Measurements from ENCODE around the gene QRICH1. TPM values are rescaled to one million over a fixed set of nuclear protein-coding genes. Genes with fewer than 3 reads are reported as not detected.

Gene QRICH1
- total RNA-seq, 1 experiment from 2014 or later, result 123 TPM

DNA sequence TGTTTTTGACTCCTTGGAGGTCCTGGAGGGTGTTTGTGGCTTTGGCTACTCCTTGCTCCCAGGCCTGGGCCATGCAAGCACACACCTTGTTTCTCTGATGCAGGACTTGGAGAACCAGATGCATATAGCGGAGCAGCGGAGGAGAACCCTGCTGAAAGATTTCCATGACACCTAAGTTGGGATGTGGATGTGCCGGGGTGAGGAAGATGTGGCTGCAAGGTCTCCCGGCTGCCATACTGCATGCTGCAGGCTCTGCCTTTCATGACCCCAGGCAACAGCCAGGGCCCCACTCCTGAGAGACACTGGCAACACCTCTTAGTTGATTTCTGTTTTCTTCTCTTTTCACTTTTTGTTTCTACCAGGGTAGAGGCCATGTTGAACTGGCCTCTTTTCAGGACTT is 110.8 kb downstream of the QRICH1 start:
- Mint-ChIP-seq H3K36me3 (peaks cover 40% of the 10 kb centered on the region), H3K4me3 (no peak overlapping the region), H3K4me1 (peaks cover 4% of the 10 kb centered on the region), H3K9me3 (no peaks in the 10 kb centered on the region), H3K27me3 (ENCODE audit: low read depth) (no peaks in the 10 kb centered on the region), H3K27ac (no peak overlapping the region)
- CTCF ChIA-PET, result interaction anchor here (0.6 kb wide), 1 partner anchor 44 kb away, joined by 3 read pairs; no protein-coding TSS in a partner anchor
- DNase-seq (ENCODE audit: low spot score), result no peak
- no peak for ATAC-seq
- TF ChIP-seq, protein P1, sequence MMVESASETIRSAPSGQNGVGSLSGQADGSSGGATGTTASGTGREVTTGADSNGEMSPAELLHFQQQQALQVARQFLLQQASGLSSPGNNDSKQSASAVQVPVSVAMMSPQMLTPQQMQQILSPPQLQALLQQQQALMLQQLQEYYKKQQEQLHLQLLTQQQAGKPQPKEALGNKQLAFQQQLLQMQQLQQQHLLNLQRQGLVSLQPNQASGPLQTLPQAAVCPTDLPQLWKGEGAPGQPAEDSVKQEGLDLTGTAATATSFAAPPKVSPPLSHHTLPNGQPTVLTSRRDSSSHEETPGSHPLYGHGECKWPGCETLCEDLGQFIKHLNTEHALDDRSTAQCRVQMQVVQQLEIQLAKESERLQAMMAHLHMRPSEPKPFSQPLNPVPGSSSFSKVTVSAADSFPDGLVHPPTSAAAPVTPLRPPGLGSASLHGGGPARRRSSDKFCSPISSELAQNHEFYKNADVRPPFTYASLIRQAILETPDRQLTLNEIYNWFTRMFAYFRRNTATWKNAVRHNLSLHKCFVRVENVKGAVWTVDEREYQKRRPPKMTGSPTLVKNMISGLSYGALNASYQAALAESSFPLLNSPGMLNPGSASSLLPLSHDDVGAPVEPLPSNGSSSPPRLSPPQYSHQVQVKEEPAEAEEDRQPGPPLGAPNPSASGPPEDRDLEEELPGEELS (CRISPR knock-in tag; IDR thresholded peaks at IDR 0.05), result no peak
- no peak for TF ChIP-seq KAT7 (CRISPR knock-in tag; IDR thresholded peaks at IDR 0.05; ENCODE audit: borderline replicate concordance)
- no peak for TF ChIP-seq ATF1 (CRISPR knock-in tag; IDR thresholded peaks at IDR 0.05)
- no peak for TF ChIP-seq JAZF1 (CRISPR knock-in tag; IDR thresholded peaks at IDR 0.05)
- TF ChIP-seq NR1H2 (CRISPR knock-in tag; IDR thresholded peaks at IDR 0.05), result no peak
- no peak for TF ChIP-seq MXD4 (CRISPR knock-in tag; IDR thresholded peaks at IDR 0.05; ENCODE audit: borderline replicate concordance)
- TF ChIP-seq RELA (CRISPR knock-in tag; IDR thresholded peaks at IDR 0.05; ENCODE audit: borderline replicate concordance), result no peak
- POLR2A ChIA-PET, result no interaction called here

DNA sequence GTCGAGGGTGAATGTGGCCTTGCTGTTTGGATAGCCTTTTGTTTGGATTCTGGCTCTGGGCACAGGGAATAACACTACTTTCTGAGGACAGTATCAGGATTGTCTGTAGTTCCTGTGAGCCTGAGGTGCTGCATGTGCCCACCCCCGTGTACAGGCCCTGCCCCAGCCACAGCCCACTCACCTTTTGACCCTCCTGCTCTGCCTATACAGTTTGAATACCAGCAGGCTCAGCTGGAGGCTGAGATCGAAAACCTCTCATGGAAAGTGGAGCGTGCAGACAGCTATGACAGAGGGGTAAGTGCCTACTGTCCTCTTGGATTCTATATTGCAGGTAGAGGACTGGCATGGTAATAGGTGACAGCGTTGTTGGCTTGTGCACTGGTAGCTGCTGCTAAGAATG is 111.2 kb downstream of the QRICH1 start:
- Mint-ChIP-seq H3K9me3 (no peaks in the 10 kb centered on the region), H3K27me3 (ENCODE audit: low read depth) (no peaks in the 10 kb centered on the region), H3K4me1 (peaks cover under 1% of the 10 kb centered on the region; the same call in 1 of the 2 replicates), H3K36me3 (peaks cover 45% of the 10 kb centered on the region), H3K27ac (no peak overlapping the region; the same call in 1 of the 2 replicates), H3K4me3 (no peak overlapping the region)
- DNase-seq (ENCODE audit: low spot score) (no peak), ATAC-seq (no peak)
- ChIA-PET CTCF (interaction anchor here (0.6 kb wide), 1 partner anchor 44 kb away, joined by 3 read pairs; no protein-coding TSS in a partner anchor), POLR2A (no interaction called here)
- TF ChIP-seq, protein P2, sequence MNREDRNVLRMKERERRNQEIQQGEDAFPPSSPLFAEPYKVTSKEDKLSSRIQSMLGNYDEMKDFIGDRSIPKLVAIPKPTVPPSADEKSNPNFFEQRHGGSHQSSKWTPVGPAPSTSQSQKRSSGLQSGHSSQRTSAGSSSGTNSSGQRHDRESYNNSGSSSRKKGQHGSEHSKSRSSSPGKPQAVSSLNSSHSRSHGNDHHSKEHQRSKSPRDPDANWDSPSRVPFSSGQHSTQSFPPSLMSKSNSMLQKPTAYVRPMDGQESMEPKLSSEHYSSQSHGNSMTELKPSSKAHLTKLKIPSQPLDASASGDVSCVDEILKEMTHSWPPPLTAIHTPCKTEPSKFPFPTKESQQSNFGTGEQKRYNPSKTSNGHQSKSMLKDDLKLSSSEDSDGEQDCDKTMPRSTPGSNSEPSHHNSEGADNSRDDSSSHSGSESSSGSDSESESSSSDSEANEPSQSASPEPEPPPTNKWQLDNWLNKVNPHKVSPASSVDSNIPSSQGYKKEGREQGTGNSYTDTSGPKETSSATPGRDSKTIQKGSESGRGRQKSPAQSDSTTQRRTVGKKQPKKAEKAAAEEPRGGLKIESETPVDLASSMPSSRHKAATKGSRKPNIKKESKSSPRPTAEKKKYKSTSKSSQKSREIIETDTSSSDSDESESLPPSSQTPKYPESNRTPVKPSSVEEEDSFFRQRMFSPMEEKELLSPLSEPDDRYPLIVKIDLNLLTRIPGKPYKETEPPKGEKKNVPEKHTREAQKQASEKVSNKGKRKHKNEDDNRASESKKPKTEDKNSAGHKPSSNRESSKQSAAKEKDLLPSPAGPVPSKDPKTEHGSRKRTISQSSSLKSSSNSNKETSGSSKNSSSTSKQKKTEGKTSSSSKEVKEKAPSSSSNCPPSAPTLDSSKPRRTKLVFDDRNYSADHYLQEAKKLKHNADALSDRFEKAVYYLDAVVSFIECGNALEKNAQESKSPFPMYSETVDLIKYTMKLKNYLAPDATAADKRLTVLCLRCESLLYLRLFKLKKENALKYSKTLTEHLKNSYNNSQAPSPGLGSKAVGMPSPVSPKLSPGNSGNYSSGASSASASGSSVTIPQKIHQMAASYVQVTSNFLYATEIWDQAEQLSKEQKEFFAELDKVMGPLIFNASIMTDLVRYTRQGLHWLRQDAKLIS (CRISPR knock-in tag; IDR thresholded peaks at IDR 0.05; ENCODE audit: borderline replicate concordance), result no peak
- TF ChIP-seq SMAD3 (CRISPR knock-in tag; IDR thresholded peaks at IDR 0.05; ENCODE audit: borderline replicate concordance), result no peak
- TF ChIP-seq, protein P3, sequence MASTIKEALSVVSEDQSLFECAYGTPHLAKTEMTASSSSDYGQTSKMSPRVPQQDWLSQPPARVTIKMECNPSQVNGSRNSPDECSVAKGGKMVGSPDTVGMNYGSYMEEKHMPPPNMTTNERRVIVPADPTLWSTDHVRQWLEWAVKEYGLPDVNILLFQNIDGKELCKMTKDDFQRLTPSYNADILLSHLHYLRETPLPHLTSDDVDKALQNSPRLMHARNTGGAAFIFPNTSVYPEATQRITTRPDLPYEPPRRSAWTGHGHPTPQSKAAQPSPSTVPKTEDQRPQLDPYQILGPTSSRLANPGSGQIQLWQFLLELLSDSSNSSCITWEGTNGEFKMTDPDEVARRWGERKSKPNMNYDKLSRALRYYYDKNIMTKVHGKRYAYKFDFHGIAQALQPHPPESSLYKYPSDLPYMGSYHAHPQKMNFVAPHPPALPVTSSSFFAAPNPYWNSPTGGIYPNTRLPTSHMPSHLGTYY (CRISPR knock-in tag; IDR thresholded peaks at IDR 0.05), result no peak
- TF ChIP-seq NR3C1 (CRISPR knock-in tag; conservative IDR thresholded peaks at IDR 0.05; ENCODE audit: low read depth), result no peak
- TF ChIP-seq JUN (CRISPR knock-in tag; IDR thresholded peaks at IDR 0.05), result no peak
- TF ChIP-seq, protein P4, sequence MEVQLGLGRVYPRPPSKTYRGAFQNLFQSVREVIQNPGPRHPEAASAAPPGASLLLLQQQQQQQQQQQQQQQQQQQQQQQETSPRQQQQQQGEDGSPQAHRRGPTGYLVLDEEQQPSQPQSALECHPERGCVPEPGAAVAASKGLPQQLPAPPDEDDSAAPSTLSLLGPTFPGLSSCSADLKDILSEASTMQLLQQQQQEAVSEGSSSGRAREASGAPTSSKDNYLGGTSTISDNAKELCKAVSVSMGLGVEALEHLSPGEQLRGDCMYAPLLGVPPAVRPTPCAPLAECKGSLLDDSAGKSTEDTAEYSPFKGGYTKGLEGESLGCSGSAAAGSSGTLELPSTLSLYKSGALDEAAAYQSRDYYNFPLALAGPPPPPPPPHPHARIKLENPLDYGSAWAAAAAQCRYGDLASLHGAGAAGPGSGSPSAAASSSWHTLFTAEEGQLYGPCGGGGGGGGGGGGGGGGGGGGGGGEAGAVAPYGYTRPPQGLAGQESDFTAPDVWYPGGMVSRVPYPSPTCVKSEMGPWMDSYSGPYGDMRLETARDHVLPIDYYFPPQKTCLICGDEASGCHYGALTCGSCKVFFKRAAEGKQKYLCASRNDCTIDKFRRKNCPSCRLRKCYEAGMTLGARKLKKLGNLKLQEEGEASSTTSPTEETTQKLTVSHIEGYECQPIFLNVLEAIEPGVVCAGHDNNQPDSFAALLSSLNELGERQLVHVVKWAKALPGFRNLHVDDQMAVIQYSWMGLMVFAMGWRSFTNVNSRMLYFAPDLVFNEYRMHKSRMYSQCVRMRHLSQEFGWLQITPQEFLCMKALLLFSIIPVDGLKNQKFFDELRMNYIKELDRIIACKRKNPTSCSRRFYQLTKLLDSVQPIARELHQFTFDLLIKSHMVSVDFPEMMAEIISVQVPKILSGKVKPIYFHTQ (CRISPR knock-in tag; IDR thresholded peaks at IDR 0.05), result no peak
- TF ChIP-seq, protein P5, sequence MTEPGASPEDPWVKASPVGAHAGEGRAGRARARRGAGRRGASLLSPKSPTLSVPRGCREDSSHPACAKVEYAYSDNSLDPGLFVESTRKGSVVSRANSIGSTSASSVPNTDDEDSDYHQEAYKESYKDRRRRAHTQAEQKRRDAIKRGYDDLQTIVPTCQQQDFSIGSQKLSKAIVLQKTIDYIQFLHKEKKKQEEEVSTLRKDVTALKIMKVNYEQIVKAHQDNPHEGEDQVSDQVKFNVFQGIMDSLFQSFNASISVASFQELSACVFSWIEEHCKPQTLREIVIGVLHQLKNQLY (CRISPR knock-in tag; IDR thresholded peaks at IDR 0.05), result no peak
- no peak for TF ChIP-seq RELA (CRISPR knock-in tag; IDR thresholded peaks at IDR 0.05; ENCODE audit: borderline replicate concordance)
- no peak for TF ChIP-seq ZBTB21 (CRISPR knock-in tag; IDR thresholded peaks at IDR 0.05; ENCODE audit: borderline replicate concordance)
- TF ChIP-seq, protein P6, sequence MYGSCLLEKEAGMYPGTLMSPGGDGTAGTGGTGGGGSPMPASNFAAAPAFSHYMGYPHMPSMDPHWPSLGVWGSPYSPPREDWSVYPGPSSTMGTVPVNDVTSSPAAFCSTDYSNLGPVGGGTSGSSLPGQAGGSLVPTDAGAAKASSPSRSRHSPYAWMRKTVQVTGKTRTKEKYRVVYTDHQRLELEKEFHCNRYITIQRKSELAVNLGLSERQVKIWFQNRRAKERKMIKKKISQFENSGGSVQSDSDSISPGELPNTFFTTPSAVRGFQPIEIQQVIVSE (CRISPR knock-in tag; IDR thresholded peaks at IDR 0.05; ENCODE audit: borderline replicate concordance), result no peak
- TF ChIP-seq, protein P7, sequence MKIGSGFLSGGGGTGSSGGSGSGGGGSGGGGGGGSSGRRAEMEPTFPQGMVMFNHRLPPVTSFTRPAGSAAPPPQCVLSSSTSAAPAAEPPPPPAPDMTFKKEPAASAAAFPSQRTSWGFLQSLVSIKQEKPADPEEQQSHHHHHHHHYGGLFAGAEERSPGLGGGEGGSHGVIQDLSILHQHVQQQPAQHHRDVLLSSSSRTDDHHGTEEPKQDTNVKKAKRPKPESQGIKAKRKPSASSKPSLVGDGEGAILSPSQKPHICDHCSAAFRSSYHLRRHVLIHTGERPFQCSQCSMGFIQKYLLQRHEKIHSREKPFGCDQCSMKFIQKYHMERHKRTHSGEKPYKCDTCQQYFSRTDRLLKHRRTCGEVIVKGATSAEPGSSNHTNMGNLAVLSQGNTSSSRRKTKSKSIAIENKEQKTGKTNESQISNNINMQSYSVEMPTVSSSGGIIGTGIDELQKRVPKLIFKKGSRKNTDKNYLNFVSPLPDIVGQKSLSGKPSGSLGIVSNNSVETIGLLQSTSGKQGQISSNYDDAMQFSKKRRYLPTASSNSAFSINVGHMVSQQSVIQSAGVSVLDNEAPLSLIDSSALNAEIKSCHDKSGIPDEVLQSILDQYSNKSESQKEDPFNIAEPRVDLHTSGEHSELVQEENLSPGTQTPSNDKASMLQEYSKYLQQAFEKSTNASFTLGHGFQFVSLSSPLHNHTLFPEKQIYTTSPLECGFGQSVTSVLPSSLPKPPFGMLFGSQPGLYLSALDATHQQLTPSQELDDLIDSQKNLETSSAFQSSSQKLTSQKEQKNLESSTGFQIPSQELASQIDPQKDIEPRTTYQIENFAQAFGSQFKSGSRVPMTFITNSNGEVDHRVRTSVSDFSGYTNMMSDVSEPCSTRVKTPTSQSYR (CRISPR knock-in tag; IDR thresholded peaks at IDR 0.05), result no peak
- TF ChIP-seq, protein P8, sequence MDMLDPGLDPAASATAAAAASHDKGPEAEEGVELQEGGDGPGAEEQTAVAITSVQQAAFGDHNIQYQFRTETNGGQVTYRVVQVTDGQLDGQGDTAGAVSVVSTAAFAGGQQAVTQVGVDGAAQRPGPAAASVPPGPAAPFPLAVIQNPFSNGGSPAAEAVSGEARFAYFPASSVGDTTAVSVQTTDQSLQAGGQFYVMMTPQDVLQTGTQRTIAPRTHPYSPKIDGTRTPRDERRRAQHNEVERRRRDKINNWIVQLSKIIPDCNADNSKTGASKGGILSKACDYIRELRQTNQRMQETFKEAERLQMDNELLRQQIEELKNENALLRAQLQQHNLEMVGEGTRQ (CRISPR knock-in tag; IDR thresholded peaks at IDR 0.05), result no peak

Data from WTC11 (cell line).